GM21529 (cell line): ENCODE results near the gene LYSMD1.

Experiments
- ATAC-seq: cut with Tn5 transposase; IDR thresholded peaks from one replicate; pipeline ENCODE4 v1.9.1; 2021; ENCODE audit not compliant: unreplicated experiment

The LYSMD1 gene

GRCh38 chr1:151142411-151143056, 23.2 kb downstream of the LYSMD1 start:
- no peak for ATAC-seq

DNA sequence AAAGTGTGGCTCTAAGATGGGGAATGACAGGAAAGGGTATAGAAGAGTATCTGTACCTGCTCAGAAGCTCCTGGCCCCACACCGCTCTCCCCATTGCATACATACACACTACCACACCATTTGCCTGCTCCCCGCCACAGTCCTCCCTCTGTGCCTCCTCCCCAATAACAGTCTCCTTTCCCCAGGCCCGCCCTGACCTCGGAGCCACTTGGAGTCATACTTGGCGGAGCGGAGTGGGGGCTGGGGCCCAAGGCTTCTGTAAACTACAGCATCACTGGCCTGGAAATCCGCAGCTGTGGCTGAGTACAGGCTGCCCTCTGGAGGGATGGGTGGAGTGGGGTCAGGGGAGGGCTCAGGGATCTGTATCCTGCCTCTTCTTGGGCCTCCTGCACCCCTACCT, 27.9 kb downstream of the LYSMD1 start:
- no peak for ATAC-seq

DNA sequence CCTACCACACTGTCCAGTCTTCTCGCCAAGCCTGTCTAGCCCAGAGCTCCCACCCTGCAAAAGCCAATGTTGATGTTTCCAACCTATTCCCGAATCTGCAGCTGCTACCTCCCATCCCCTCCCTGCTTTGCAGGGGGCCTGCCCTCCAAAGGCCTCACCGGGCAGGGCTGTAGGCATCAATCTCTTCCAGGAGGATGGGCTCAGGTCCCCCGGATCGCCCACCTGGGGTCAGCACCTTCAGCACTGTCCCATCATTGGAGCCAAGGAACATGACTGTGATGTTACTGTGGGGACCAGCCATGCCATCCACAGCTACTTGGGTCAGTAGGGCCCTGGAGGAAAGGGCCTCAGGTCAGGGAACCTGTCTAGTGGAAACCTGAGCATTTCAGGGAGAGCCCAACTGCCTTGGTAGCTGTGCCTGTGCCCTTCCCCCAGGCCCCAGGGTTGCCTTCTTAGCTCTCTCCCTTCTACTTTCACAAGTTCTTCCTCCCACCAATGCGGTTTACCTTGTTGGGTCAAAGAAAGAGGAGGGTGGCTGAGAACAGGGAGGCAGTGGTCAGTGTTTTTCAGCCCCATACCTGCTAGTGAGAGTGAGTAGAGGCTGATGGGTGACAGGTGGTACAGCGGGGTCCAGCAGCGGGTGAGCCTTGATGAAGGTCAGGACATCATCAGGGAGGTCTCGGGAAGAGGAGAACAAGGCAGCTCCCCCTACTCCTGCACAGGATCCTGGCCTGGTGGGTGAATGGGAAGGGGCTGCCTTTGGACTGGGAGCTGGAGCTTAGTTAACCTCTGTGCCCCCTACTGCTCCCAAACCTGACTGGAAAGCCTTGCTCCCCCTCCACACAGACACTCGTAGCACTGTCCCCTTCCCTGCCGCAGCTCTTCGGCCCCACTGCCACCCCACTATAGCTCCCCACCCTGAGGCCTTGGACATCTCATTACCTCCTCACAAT, 30.0 kb downstream of the LYSMD1 start:
- no peak for ATAC-seq

GRCh38 chr1:151134991-151135390, 30.7 kb downstream of the LYSMD1 start:
- ATAC-seq: no peak

- ATAC-seq: no peak
Measured at GRCh38 chr1:151134396-151134795, 31.3 kb downstream of the LYSMD1 start.

- no peak for ATAC-seq
Measured at GRCh38 chr1:151133018-151133806, 32.5 kb downstream of the LYSMD1 start.

DNA sequence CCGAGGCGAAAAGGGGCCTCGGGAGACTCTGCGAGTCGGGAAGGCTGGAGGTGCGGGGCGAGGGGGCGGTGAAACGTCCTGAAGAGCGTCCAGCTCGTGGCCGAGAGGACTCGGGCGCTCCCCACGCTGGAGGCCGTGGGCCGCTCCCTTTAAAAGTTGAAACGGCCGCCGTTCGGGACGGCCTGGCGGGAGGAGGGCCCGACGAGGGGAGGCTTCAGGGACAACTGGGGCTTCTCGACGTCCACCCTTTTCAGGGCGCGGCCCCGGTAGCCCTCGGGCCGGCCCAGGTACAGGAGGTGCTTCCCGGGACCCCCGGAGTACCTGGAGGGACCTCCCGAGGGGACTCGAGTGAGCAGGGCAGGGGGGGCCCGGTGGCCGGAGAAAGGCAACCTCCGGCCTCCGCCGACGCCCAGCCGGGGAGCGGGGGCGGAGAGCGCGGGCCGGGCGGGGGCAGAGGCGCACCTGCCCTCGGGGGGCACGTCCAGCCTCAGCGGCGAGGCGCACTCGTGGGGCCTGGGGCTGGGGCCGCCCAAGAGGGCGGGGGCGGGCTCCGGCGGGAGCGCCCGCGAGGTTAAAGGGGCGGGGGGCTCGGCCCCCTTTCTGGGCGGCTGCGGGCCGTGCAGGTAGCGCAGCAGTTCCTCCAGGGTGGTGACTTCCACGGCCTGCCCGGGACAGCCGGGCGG, 33.2 kb downstream of the LYSMD1 start:
- no peak for ATAC-seq

DNA sequence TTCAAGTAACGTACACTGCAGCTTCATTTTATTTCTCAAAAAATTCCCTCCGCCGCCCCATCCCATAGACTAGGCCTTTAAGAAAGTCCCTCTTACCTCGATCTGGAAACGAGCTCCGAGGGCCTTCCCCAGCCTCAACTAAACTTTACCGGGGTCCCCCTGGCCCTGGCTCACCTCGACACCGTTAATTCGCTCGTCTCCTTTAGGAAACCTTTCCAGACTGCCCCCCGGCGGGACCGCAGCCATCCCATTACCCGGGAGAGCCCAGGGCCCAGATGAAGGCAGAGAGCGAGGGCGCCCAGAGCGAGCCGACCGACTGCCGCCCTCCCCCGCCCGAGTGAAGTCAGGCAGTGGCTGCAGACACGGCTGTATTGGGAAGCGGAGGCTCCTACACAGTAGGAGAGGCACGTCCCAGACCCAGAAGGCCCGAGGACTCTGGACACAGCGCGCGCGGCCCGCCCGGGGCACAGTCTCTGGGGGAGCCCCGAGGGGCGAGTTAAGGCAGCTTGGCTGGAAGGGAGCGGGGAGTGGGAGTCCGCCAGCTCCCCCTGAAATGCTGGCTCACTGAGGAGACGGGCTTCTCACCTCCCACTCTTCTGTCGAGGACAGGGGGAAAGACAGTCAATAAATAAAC, 33.9 kb downstream of the LYSMD1 start:
- no peak for ATAC-seq

- peak; percentile 68 for ATAC-seq
Measured at GRCh38 chr1:151130987-151131586, 34.6 kb downstream of the LYSMD1 start.

- ATAC-seq: no peak
Measured at GRCh38 chr1:151128800-151129199, 36.9 kb downstream of the LYSMD1 start.

DNA sequence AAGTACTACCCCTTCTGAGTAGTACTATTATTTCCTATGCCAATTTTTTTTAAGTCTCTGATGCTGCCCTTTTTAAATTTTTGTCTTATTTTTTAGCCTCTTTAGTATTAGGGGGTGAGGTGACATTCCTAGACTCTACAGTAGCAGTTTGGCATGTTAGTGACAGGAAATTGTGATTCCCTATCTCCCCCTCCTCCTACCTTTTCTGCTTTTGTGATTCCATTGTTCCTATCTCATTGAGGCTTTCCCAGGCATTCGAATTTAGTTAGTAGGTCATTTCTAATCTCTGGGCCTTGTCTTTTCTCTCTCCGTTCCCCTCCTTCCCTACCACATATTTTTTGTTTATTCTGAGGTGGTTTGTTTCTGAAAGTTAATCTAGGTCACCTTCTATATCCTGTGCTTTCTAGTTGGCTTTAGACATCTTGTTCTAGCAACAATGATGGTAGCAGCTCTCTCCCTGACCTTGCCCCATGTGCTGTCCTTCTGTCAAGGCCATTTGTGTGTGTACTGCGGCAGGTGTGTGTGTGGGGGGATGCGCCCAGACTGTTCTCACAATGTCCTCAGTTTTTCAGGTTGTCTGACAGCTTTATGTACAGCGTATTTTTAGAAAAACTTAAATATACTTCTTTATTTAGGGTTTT, 40.8 kb downstream of the LYSMD1 start:
- no peak for ATAC-seq

DNA sequence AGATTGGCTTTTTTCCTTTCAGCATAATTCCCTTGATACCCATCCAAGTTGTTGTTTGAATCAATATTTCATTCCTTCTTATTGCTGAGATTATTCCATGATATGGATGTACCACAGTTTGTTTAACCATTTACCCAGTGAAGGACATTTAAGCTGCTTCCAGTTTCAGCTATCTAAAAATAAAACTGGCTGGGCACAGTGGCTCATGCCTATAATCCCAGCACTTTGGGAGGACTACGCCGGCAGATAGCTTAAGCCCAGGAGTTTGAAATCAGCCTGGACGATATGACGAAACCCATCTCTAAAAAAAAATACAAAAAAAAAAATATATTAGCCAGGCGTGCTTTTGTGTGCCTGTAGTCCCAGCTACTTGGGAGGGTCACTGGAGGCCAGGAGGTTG, 51.8 kb downstream of the LYSMD1 start:
- ATAC-seq: no peak
